Left forelimb (tissue), 1 donor: ENCODE data around the gene TMTC4.
"Not testable (repeated sequence)": the region's sequence is repeated elsewhere in the genome, so short reads cannot be mapped to it uniquely, and the experiment has no call there.

Experiments
- DNase-seq: peaks from one replicate; pipeline ENCODE4 v3.0.0-alpha.2; 2018; ENCODE audit warnings: low spot score

The TMTC4 gene

GRCh38 chr13:100588331-100589177 lies 86.0 kb downstream of the TMTC4 start, which contains the start of gene GGACT:
GGACT (minus strand) TSS chr13:100588789; CDS start chr13:100532591, 56,198 bp downstream.
- DNase-seq: peak; percentile 85

GRCh38 chr13:100584896-100585295 lies 89.7 kb downstream of the TMTC4 start:
- no peak for DNase-seq

GRCh38 chr13:100581504-100581903 lies 93.1 kb downstream of the TMTC4 start:
- no peak for DNase-seq

- DNase-seq: no peak
Measured at GRCh38 chr13:100581030-100581429, 93.6 kb downstream of the TMTC4 start.

GRCh38 chr13:100580045-100580444 lies 94.5 kb downstream of the TMTC4 start:
- no peak for DNase-seq

- DNase-seq: not testable (repeated sequence)
Measured at GRCh38 chr13:100577239-100577638, 97.4 kb downstream of the TMTC4 start.

- no peak for DNase-seq
Measured at GRCh38 chr13:100573121-100573520, 101.5 kb downstream of the TMTC4 start.

- DNase-seq: no peak
Measured at GRCh38 chr13:100566543-100566942, 108.1 kb downstream of the TMTC4 start.

- no peak for DNase-seq
Measured at GRCh38 chr13:100565286-100565685, 109.3 kb downstream of the TMTC4 start.

GRCh38 chr13:100564444-100565223 lies 110.0 kb downstream of the TMTC4 start:
- DNase-seq: no peak

- DNase-seq: no peak
Measured at GRCh38 chr13:100563779-100564178, 110.8 kb downstream of the TMTC4 start.

GRCh38 chr13:100561599-100562204 lies 112.9 kb downstream of the TMTC4 start:
- no peak for DNase-seq

- DNase-seq: no peak
Measured at GRCh38 chr13:100561158-100561499, 113.5 kb downstream of the TMTC4 start.

- no peak for DNase-seq
Measured at GRCh38 chr13:100560498-100561157, 114.0 kb downstream of the TMTC4 start.

- no peak for DNase-seq
Measured at GRCh38 chr13:100559886-100560285, 114.7 kb downstream of the TMTC4 start.
